Fibroblast of the aortic adventitia (primary cell): ENCODE data around the gene SOWAHC. TPM values are rescaled to one million over a fixed set of nuclear protein-coding genes. Genes with fewer than 3 reads are reported as not detected.
A peak's percentile ranks its signal among the peaks of the same experiment; 100 is the strongest.

Experiments used
- DNase-seq: peaks from one replicate; pipeline ENCODE4 v3.0.0-alpha.2; 2010; ENCODE audit warnings: low read depth
- H3K4me3 ChIP-seq: 2 replicates; pipeline ENCODE4 v1.5.1; 2011; ENCODE audit warnings: low read depth, mild to moderate bottlenecking, control low read depth, low read length, moderate library complexity
- total RNA-seq: library from RNA; depleted of rRNA; stranded (reverse); fragments of >200 nt; gene quantifications from 2 replicates; pipeline ENCODE4 v1.2.3, GENCODE V29; 2012; ENCODE audit warnings: low replicate concordance
- TF ChIP-seq, protein P1 (sequence below): IDR thresholded peaks from 2 replicates; pipeline ENCODE4 v1.5.1; 2011; ENCODE audit warnings: mild to moderate bottlenecking, low read length, control low read depth, inconsistent platforms; ENCODE audit not compliant: insufficient read depth

Gene SOWAHC
- total RNA-seq, 1 donor: 14.6 TPM

DNA sequence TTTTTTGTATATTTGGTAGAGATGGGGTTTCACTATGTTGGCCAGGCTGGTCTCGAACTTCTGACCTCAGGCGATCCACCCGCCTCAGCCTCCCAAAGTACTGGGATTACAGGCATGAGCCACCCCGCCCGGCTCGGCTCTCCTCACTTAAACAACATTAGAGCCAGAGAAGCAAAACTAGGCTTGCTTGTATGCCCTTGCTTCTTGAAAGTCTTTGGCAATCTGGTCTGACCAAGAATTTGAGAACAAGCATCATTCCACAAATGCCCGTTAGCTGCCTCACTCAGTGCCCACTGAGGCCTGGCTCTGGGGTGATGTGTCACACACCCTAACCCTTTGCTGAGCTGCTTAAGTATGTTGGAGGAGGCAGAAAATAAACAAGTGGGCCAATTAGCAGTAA lies 33.5 kb downstream of the SOWAHC start:
- no peak overlapping the region for H3K4me3 ChIP-seq
- DNase-seq: peak; percentile 51
- TF ChIP-seq, protein P1, sequence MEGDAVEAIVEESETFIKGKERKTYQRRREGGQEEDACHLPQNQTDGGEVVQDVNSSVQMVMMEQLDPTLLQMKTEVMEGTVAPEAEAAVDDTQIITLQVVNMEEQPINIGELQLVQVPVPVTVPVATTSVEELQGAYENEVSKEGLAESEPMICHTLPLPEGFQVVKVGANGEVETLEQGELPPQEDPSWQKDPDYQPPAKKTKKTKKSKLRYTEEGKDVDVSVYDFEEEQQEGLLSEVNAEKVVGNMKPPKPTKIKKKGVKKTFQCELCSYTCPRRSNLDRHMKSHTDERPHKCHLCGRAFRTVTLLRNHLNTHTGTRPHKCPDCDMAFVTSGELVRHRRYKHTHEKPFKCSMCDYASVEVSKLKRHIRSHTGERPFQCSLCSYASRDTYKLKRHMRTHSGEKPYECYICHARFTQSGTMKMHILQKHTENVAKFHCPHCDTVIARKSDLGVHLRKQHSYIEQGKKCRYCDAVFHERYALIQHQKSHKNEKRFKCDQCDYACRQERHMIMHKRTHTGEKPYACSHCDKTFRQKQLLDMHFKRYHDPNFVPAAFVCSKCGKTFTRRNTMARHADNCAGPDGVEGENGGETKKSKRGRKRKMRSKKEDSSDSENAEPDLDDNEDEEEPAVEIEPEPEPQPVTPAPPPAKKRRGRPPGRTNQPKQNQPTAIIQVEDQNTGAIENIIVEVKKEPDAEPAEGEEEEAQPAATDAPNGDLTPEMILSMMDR: no peak

DNA sequence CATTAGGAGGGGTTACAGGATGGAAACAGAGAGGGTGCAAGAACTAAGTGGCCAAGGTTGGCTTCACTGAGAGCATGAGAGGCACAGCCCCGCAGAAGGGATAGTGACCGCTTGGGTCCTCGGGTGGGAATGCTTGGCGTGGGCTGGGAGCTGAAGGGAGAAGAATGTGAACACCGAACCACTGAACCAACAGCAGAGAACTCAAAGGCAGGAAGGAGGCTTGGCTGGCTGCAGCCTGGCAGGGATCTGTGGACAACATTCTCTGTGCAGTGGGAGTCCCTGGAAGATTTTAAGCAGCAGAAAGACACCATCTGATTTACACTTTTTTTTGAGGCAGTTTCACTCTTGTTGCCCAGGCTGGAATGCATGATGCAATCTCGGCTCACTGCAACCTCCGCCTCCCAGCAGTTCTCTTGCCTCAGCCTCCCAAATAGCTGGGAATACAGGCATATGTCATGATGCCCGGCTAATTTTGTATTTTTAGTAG lies 33.9 kb downstream of the SOWAHC start:
- peak; percentile 65 for DNase-seq
- TF ChIP-seq, protein P1: no peak
- no peak overlapping the region for H3K4me3 ChIP-seq

DNA sequence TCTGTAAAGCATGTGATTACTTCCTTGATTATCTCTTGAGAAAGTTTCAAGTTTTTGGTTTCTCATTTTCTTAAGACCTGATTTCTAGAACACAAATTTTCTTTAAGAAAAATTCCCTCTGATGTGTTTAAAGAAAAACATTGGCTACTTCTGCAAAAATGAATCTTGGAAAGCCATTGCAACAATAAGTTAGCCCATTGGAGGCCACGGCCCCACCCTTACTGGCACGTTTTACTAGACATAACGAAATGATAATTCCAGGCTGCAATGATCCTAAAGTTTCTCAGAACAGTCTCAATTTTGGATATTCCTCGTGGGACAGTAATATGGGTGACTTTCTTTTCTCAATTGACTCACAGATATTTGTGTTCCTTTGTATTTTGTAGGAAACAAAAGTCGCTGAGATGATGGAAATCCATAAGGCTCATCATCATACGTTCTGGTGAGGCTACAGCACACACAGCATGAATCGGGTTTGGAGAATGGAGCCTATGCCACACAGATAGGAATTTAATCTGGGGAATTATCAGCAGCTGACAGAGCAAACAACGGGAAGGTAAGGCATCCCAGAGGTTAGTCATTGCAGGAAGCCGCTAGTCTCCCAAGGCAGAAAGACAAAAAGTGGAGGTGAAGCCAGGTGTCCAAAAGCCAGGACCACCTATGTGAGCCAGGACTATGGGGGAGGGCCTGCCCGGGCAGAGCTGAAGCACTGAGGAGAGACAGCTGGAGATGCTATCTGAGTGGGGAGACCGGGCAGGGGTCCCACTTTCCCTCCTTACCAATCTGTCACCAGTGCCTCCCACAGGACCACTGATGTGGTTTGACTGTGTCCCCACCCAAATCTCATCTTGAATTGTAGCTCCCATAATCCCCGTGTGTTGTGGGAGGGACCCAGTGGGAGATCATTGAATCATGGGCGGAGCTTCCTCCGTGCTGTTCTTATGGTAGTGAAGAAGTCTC lies 35.9 kb downstream of the SOWAHC start:
- TF ChIP-seq, protein P1: no peak
- DNase-seq: peak; percentile 24
- H3K4me3 ChIP-seq: no peak overlapping the region

DNA sequence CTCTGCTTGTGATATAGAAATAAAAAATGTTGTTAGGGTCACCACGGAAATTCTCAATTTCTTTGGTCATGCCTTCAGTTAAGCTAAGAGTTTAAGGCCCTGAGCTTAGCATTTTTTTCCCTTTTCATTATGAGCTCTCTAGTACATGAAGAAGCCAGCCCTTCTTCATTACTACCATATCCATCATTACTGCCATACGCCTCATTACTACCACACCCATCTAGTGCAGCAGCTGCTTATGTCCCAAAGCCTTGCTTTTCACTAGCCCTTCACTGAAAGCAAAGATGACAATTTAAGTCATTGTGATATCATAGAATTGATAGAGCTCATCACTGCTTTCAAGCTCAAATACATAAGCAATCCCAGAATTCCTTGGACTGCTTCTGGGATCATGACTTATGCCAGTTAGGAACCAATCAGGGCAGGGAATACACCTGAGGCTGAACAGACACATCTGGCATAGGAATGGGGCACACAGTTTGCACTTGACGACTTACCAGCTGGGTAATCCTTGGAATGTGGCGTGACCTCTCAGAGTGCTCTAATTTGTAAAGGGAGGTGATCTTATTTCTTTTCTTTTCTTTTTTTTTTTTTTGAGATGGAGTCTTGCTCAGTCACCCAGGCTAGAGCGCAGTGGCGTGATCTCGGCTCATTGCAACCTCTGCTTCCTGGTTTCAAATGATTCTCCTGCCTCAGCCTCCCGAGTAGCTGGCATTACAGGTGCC lies 40.3 kb downstream of the SOWAHC start:
- TF ChIP-seq, protein P1: no peak
- no peak overlapping the region for H3K4me3 ChIP-seq
- no peak for DNase-seq

DNA sequence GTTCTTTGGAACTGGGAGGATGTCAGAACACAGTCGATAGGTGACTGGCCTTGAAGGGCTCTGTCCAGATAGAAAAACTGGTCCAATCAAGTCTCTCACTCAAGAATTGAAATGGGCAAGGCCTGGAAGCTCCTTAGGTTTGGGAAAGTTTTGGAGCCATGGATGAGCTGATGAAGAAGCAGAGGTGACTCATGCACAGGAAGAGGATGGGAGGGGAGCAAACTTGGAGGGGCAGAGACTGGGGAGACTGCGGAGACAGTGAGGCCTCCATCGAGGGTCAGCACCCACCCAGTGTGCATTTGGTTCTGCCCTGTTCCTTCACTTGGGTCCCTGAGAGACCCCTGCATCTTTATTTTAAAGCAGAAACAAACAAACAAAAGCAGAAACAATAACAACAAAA lies 41.1 kb downstream of the SOWAHC start:
- TF ChIP-seq, protein P1: no peak
- H3K4me3 ChIP-seq: no peak overlapping the region
- no peak for DNase-seq

DNA sequence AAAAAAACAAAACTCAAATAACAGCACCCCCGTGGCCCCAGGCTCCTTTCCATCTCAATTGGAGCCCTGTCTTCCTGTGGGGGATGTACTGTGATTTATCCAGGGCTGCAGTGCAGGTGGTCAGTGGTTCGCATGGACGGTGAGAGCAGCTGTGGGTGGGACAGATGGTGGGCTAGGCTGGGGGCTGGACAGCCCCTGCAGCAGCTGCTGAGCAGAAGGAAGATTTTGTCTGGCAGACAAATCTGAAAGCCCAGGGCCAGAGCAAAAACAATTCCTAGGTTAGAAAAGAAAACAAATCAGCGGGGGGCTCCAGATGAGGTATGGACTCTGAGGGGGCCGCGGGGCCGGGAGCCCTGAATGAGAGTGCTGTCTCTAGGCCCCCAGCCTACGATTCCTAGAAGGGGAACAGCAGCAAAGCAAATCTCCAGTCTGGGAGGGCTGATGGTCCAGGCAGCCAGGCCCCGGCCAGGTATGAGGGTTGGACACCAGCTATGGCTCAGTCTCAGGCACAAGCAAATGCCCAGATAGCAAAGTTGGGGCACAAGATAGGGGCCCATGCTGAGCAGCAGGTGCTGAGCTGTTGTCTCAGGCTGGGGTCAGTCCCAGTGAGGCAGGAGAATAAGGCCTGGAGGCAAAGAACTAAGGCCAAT lies 45.4 kb downstream of the SOWAHC start:
- TF ChIP-seq, protein P1: no peak
- DNase-seq: no peak
- no peak overlapping the region for H3K4me3 ChIP-seq
